Right cardiac atrium (tissue), 5 donors: ENCODE results near the gene KRTAP27-1. TPM values are rescaled to one million over a fixed set of nuclear protein-coding genes. Genes with fewer than 3 reads are reported as not detected.

Experiments used
- ATAC-seq, 2 donors: fragments of 200-7000 bp; cut with Tn5 transposase; one replicate each; pipeline versions ENCODE4 v1.8.0 to v1.9.1; 2020; ENCODE audit warnings: moderate library complexity in 2 of 2, mild to moderate bottlenecking in 1 of 2
- DNase-seq, 3 donors: peaks; one replicate each; pipeline ENCODE4 v3.0.0-alpha.2; 2020
- H3K27ac ChIP-seq: one replicate; pipeline ENCODE4 v1.5.1; 2013; ENCODE audit warnings: mild to moderate bottlenecking, low read length, control low read depth, moderate library complexity
- H3K27me3 ChIP-seq: one replicate; pipeline ENCODE4 v1.6.1; 2013; ENCODE audit not compliant: control insufficient read depth, insufficient read depth
- H3K4me1 ChIP-seq: one replicate; pipeline ENCODE4 v1.6.1; 2013; ENCODE audit warnings: low read length; ENCODE audit not compliant: control insufficient read depth, insufficient read depth
- H3K4me3 ChIP-seq: one replicate; pipeline ENCODE4 v1.5.1; 2013; ENCODE audit warnings: low read length, control low read depth
- H3K9me3 ChIP-seq: one replicate; pipeline ENCODE4 v1.6.1; 2013; ENCODE audit warnings: low read length; ENCODE audit not compliant: control insufficient read depth
- WGBS: extraction: QIAGEN DNeasy Blood & Tissue Kit; methylation state at CpG from one replicate; pipeline ENCODE4 v1.1.7; 2013; 5-methylcytosine and 5-hydroxymethylcytosine counted together
- intact Hi-C, 4 donors: fragments of 100-400 bp; cut with DNase I; formaldehyde crosslinking; loops; one replicate each; pipeline versions ENCODE4 v1.11.0 to v1.14.0; 2022 to 2023
- microRNA-seq, 2 donors: library from miRNA; unstranded; fragments of <30 nt; microRNA quantifications; one replicate each; pipeline ENCODE4 v1.2.0, GENCODE V29; 2020 to 2021
- polyA plus RNA-seq: library from polyadenylated mRNA; stranded (reverse); fragments of 200-250 nt; gene quantifications from one replicate; pipeline ENCODE4 v1.2.3, GENCODE V29; 2013
- total RNA-seq, 4 donors: library from RNA; stranded (reverse); fragmentation: NEBNext Ultra II Directional; extraction: Animal tissue kit (Norgen Biotek cat#: 25700); gene quantifications; one replicate each; pipeline ENCODE4 v1.2.1, GENCODE V29; 2021
- donor health status: healthy with polysubstance abuse.
- donor health status: DM: no; HTN: yes; CAD: no.
- donor health status: DM: no; HTN: no; CAD: no.
- donor health status: DM: no; HTN: yes; CAD: no; lungs with severe emphysema.
- donor health status: DM: yes; HTN: yes; CAD: no.

Gene KRTAP27-1
- total and polyA plus RNA-seq, 5 donors, result not detected

DNA sequence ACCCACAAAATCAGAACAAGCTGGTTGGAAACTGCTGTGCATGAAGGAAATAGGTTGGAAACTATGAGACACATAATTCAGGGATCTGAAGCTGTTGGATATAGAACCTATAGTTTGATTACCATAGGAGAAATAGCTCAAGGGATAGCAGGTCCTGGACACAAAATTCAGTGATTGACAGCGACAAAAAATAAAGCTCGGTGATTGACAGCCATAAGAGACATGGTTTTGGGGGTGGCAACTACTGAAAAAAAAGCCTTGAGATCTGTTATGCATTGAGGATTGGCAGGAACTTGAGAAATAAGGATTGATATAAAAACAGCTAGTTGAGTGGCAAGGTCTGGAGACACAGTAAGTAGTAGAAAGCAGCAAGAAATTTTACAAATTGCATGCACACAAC, 48.3 kb downstream of the KRTAP27-1 start, which contains the start of gene KRTAP25-1:
Gene KRTAP25-1, minus strand, starts transcription at position 300 of the 400 bp plus-strand sequence. Its CDS starts 24 bp downstream, at position 276.
- Histone ChIP-seq H3K9me3 (no peaks in the 10 kb centered on the region), H3K27ac (no peak within 1 kb of the TSS), H3K4me1 (no peaks in the 10 kb centered on the region), H3K4me3 (no peak within 1 kb of the TSS), H3K27me3 (no peaks in the 10 kb centered on the region)
- 87% methylated on average over 2 of the region's 2 CpGs for WGBS
- DNase-seq (no peak), ATAC-seq (no peak)
- intact Hi-C loops, result no loop called here

Small RNA genes lying within 50 kb of the gene (microRNA-seq; reads per million reads assigned to microRNA genes)
- 0 reads per million in 2 donors for gene MIR4327

Other genes starting within 250 kb of the KRTAP27-1 start
- gene CLDN17, start 170.9 kb downstream of the KRTAP27-1 start, total RNA-seq, result not detected
- gene CLDN17, start 170.9 kb downstream of the KRTAP27-1 start, polyA plus RNA-seq, result not detected
- gene CLDN8, start 121.6 kb downstream of the KRTAP27-1 start, total RNA-seq, result not detected
- not detected for gene CLDN8, start 121.6 kb downstream of the KRTAP27-1 start, polyA plus RNA-seq
- gene KRTAP24-1, start 54.7 kb downstream of the KRTAP27-1 start, total RNA-seq, result not detected
- gene KRTAP24-1, start 54.7 kb downstream of the KRTAP27-1 start, polyA plus RNA-seq, result not detected
- not detected for gene KRTAP25-1, start 48.2 kb downstream of the KRTAP27-1 start, total RNA-seq
- gene KRTAP25-1, start 48.2 kb downstream of the KRTAP27-1 start, polyA plus RNA-seq, result not detected
- gene KRTAP26-1, start 17.4 kb downstream of the KRTAP27-1 start, total RNA-seq, result not detected
- gene KRTAP26-1, start 17.4 kb downstream of the KRTAP27-1 start, polyA plus RNA-seq, result not detected
- gene KRTAP23-1, start 10.9 kb upstream of the KRTAP27-1 start, total RNA-seq, result not detected
- gene KRTAP23-1, start 10.9 kb upstream of the KRTAP27-1 start, polyA plus RNA-seq, result not detected
- not detected for gene KRTAP13-2, start 34.6 kb upstream of the KRTAP27-1 start, total RNA-seq
- not detected for gene KRTAP13-2, start 34.6 kb upstream of the KRTAP27-1 start, polyA plus RNA-seq
- not detected for gene KRTAP13-1, start 58.3 kb upstream of the KRTAP27-1 start, total RNA-seq
- not detected for gene KRTAP13-1, start 58.3 kb upstream of the KRTAP27-1 start, polyA plus RNA-seq
- gene KRTAP13-3, start 88.2 kb upstream of the KRTAP27-1 start, total RNA-seq, result not detected
- not detected for gene KRTAP13-3, start 88.2 kb upstream of the KRTAP27-1 start, polyA plus RNA-seq
- not detected for gene KRTAP13-4, start 92.5 kb upstream of the KRTAP27-1 start, total RNA-seq
- gene KRTAP13-4, start 92.5 kb upstream of the KRTAP27-1 start, polyA plus RNA-seq, result not detected
- gene KRTAP15-1, start 102.6 kb upstream of the KRTAP27-1 start, total RNA-seq, result not detected
- not detected for gene KRTAP15-1, start 102.6 kb upstream of the KRTAP27-1 start, polyA plus RNA-seq
- not detected for gene KRTAP19-1, start 142.7 kb upstream of the KRTAP27-1 start, total RNA-seq
- gene KRTAP19-1, start 142.7 kb upstream of the KRTAP27-1 start, polyA plus RNA-seq, result not detected
- gene KRTAP19-2, start 149.7 kb upstream of the KRTAP27-1 start, total RNA-seq, result not detected
- not detected for gene KRTAP19-2, start 149.7 kb upstream of the KRTAP27-1 start, polyA plus RNA-seq
- not detected for gene KRTAP19-3, start 154.3 kb upstream of the KRTAP27-1 start, total RNA-seq
- not detected for gene KRTAP19-3, start 154.3 kb upstream of the KRTAP27-1 start, polyA plus RNA-seq
- not detected for gene KRTAP19-4, start 159.5 kb upstream of the KRTAP27-1 start, total RNA-seq
- not detected for gene KRTAP19-4, start 159.5 kb upstream of the KRTAP27-1 start, polyA plus RNA-seq
- not detected for gene KRTAP19-5, start 164.4 kb upstream of the KRTAP27-1 start, total RNA-seq
- gene KRTAP19-5, start 164.4 kb upstream of the KRTAP27-1 start, polyA plus RNA-seq, result not detected
- not detected for gene KRTAP19-6, start 204.2 kb upstream of the KRTAP27-1 start, total RNA-seq
- not detected for gene KRTAP19-6, start 204.2 kb upstream of the KRTAP27-1 start, polyA plus RNA-seq
- gene KRTAP19-7, start 223.6 kb upstream of the KRTAP27-1 start, total RNA-seq, result not detected
- gene KRTAP19-7, start 223.6 kb upstream of the KRTAP27-1 start, polyA plus RNA-seq, result 0.52 TPM